C4-2B (cell line): Measurements from ENCODE around the gene WDR53.

Experiments used
- ZFX ChIP-seq: fragments of 450-650 bp; IDR thresholded peaks from 2 replicates; pipeline ENCODE4 v1.6.1; 2017
- TF ChIP-seq, protein P1 (sequence below): fragments of 450-650 bp; conservative IDR thresholded peaks from 2 replicates; pipeline ENCODE4 v1.5.1; 2017; ENCODE audit warnings: mild to moderate bottlenecking

DNA sequence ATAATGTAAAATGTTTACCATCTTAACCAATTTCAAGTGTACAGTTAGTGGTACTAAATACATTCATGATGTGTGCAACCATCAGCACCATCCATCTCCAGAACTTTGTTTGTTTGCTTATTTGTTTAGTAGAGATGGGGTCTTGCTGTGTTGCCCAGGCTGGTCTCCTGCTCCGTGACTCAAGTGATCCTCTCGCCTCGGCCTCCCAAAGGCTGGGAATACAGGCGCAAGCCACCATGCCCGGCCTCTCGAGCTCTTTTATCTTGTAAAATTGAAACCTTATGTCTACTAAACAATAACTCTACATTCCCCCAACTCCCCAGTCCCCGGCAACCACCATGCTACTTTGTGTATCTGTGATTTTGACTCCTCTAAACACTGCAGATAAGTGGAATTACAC lies 32.0 kb upstream of the WDR53 start:
- TF ChIP-seq, protein P1, sequence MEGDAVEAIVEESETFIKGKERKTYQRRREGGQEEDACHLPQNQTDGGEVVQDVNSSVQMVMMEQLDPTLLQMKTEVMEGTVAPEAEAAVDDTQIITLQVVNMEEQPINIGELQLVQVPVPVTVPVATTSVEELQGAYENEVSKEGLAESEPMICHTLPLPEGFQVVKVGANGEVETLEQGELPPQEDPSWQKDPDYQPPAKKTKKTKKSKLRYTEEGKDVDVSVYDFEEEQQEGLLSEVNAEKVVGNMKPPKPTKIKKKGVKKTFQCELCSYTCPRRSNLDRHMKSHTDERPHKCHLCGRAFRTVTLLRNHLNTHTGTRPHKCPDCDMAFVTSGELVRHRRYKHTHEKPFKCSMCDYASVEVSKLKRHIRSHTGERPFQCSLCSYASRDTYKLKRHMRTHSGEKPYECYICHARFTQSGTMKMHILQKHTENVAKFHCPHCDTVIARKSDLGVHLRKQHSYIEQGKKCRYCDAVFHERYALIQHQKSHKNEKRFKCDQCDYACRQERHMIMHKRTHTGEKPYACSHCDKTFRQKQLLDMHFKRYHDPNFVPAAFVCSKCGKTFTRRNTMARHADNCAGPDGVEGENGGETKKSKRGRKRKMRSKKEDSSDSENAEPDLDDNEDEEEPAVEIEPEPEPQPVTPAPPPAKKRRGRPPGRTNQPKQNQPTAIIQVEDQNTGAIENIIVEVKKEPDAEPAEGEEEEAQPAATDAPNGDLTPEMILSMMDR, result no peak
- no peak for TF ChIP-seq ZFX
